Neural cell (in vitro differentiated cells): ENCODE measurements around the gene TPBGL. TPM values are rescaled to one million over a fixed set of nuclear protein-coding genes. Genes with fewer than 3 reads are reported as not detected.

Experiments
- H2AFZ ChIP-seq: fragments of 200-600, 300-800 bp; sonication (generic), shearing (Covaris generic); 2 replicates; pipeline ENCODE4 v1.6.0; 2014; ENCODE audit warnings: low read depth, mild to moderate bottlenecking, antibody characterized with exemption, low read length, moderate library complexity
- H3F3A ChIP-seq: fragments of 200-600 bp; shearing (Covaris generic); 2 replicates; pipeline ENCODE4 v1.6.1; 2016; ENCODE audit warnings: mild to moderate bottlenecking, moderate library complexity, mixed read lengths, antibody characterized with exemption, low read length; ENCODE audit not compliant: insufficient read depth, poor library complexity, severe bottlenecking
- H3K27ac ChIP-seq: fragments of 200-600, 300-800 bp; sonication (generic), shearing (Covaris generic); 2 replicates; pipeline ENCODE4 v1.5.1; 2014; ENCODE audit warnings: mild to moderate bottlenecking, low read length, moderate library complexity
- H3K27me3 ChIP-seq: fragments of 300-800, 200-600 bp; sonication (generic), shearing (Covaris generic); 2 replicates; pipeline ENCODE4 v1.6.0; 2014; ENCODE audit warnings: mild to moderate bottlenecking, low read depth, low read length, moderate library complexity; ENCODE audit not compliant: insufficient read depth
- H3K36me3 ChIP-seq: fragments of 300-800, 200-600 bp; sonication (generic), shearing (Covaris generic); 2 replicates; pipeline ENCODE4 v1.5.1; 2014; ENCODE audit warnings: mild to moderate bottlenecking, antibody characterized with exemption, low read length, moderate library complexity; ENCODE audit not compliant: insufficient read depth
- H3K4me2 ChIP-seq: fragments of 300-800, 200-600 bp; sonication (generic), shearing (Covaris generic); 2 replicates; pipeline ENCODE4 v1.6.0; 2014; ENCODE audit warnings: mild to moderate bottlenecking, low read length
- H3K4me3 ChIP-seq: fragments of 300-800, 200-600 bp; sonication (generic), shearing (Covaris generic); 2 replicates; pipeline ENCODE4 v1.5.1; 2014; ENCODE audit warnings: mild to moderate bottlenecking, low read length, moderate library complexity
- H3K79me2 ChIP-seq: fragments of 200-600 bp; shearing (Covaris generic); replicated peaks from 2 replicates; pipeline ENCODE4 v1.6.0; 2014; ENCODE audit warnings: mild to moderate bottlenecking, low read length, moderate library complexity; ENCODE audit not compliant: insufficient read depth
- H3K9ac ChIP-seq: fragments of 300-800, 200-600 bp; sonication (generic), shearing (Covaris generic); 2 replicates; pipeline ENCODE4 v1.6.1; 2016; ENCODE audit warnings: mild to moderate bottlenecking, low read length, mixed read lengths
- H3K9me2 ChIP-seq: fragments of 200-600 bp; shearing (Covaris generic); 2 replicates; pipeline ENCODE4 v1.6.1; 2016; ENCODE audit warnings: mild to moderate bottlenecking, low read length, mixed read lengths; ENCODE audit not compliant: insufficient read depth
- H3K9me3 ChIP-seq: fragments of 200-600, 300-800 bp; sonication (generic), shearing (Covaris generic); 2 replicates; pipeline ENCODE4 v1.6.1; 2016; ENCODE audit warnings: mild to moderate bottlenecking, mixed run types, low read length, moderate library complexity, mixed read lengths
- H4K20me1 ChIP-seq: fragments of 200-600 bp; shearing (Covaris generic); 2 replicates; pipeline ENCODE4 v1.6.1; 2016; ENCODE audit warnings: mild to moderate bottlenecking, mixed run types; ENCODE audit not compliant: insufficient read depth
- CTCF ChIP-seq: fragments of 450-650 bp; IDR thresholded peaks from 2 replicates; pipeline ENCODE4 v1.5.1; 2014; ENCODE audit warnings: antibody characterized with exemption, mild to moderate bottlenecking, moderate library complexity; ENCODE audit not compliant: poor library complexity, severe bottlenecking
- EZH2 ChIP-seq: fragments of 200-600, 300-800 bp; shearing (Covaris generic), sonication (generic); IDR thresholded peaks from 2 replicates; pipeline ENCODE4 v1.6.1; 2014; ENCODE audit warnings: antibody characterized with exemption, low read length, borderline replicate concordance, mild to moderate bottlenecking; ENCODE audit not compliant: insufficient read depth, poor library complexity, severe bottlenecking
- MXI1 ChIP-seq: fragments of 450-650 bp; conservative IDR thresholded peaks from 2 replicates; pipeline ENCODE4 v1.6.1; 2014; ENCODE audit warnings: antibody characterized with exemption, mild to moderate bottlenecking; ENCODE audit not compliant: poor library complexity, severe bottlenecking
- POLR2AphosphoS5 ChIP-seq: IDR thresholded peaks from 2 replicates; pipeline ENCODE4 v1.6.1; 2012
- RAD21 ChIP-seq: fragments of 450-650 bp; conservative IDR thresholded peaks from 2 replicates; pipeline ENCODE4 v1.6.1; 2014; ENCODE audit warnings: antibody characterized with exemption, mild to moderate bottlenecking, moderate library complexity
- REST ChIP-seq: IDR thresholded peaks from 2 replicates; pipeline ENCODE4 v1.6.1; 2012; ENCODE audit warnings: borderline replicate concordance
- SMC3 ChIP-seq: fragments of 450-650 bp; conservative IDR thresholded peaks from 2 replicates; pipeline ENCODE4 v1.6.1; 2014; ENCODE audit warnings: antibody characterized with exemption, mild to moderate bottlenecking, moderate library complexity; ENCODE audit not compliant: poor library complexity
- TAF1 ChIP-seq: IDR thresholded peaks from 2 replicates; pipeline ENCODE4 v1.6.1; 2012; ENCODE audit warnings: low read depth
- polyA plus RNA-seq: library from polyadenylated mRNA; depleted of rRNA; stranded (reverse); fragments of >200 nt; gene quantifications from 2 replicates; pipeline ENCODE4 v1.2.3, GENCODE V29; 2014

The TPBGL gene
- polyA plus RNA-seq, 1 donor from 2014 or later: not detected

- Histone ChIP-seq H3K9ac (no peak overlapping the region), H3K9me3 (no peaks in the 10 kb centered on the region), H3K36me3 (no peaks in the 10 kb centered on the region), H3K79me2 (no peaks in the 10 kb centered on the region), H3K4me3 (no peak overlapping the region), H4K20me1 (no peaks in the 10 kb centered on the region), H2AFZ (no peak overlapping the region), H3K27me3 (no peaks in the 10 kb centered on the region), H3K4me2 (no peak overlapping the region), H3K27ac (no peak overlapping the region), H3K9me2 (no peaks in the 10 kb centered on the region), H3F3A (no peaks in the 10 kb centered on the region)
- TF ChIP-seq RAD21: no peak
- TF ChIP-seq POLR2AphosphoS5: no peak
- TF ChIP-seq SMC3: no peak
- TF ChIP-seq MXI1: no peak
- TF ChIP-seq REST: no peak
- TF ChIP-seq EZH2: no peak
- TF ChIP-seq TAF1: no peak
- no peak for TF ChIP-seq CTCF
Observed at GRCh38 chr11:75289919-75290318, 49.3 kb downstream of the TPBGL start.

DNA sequence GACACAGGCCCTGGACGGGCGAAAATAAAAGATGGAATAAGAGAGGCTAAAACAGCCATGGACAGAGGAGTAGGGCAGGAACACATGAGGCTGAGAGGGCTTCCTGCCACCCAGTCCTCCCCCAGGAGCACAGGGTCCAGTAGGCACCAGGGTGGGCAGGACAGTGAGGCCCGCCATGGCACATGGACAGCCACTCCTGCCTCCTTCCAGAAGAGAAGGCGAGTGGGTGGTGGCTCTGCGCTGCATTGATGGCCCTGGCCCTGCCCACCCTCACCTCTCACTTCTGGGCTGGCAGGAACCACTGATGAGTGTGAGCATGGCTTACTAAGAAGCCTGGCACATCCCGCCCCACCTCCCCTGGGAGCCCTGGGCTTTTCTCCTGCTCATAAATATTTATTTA is 51.2 kb downstream of the TPBGL start:
- Histone ChIP-seq H3K36me3 (no peaks in the 10 kb centered on the region), H3F3A (no peaks in the 10 kb centered on the region), H2AFZ (no peak overlapping the region), H3K27me3 (no peaks in the 10 kb centered on the region), H3K9me2 (no peaks in the 10 kb centered on the region), H4K20me1 (no peaks in the 10 kb centered on the region), H3K9ac (no peak overlapping the region), H3K27ac (no peak overlapping the region), H3K4me3 (no peak overlapping the region), H3K79me2 (no peaks in the 10 kb centered on the region), H3K9me3 (no peaks in the 10 kb centered on the region), H3K4me2 (no peak overlapping the region)
- TF ChIP-seq CTCF (no peak), EZH2 (no peak)
